Progenitor cell of endocrine pancreas (in vitro differentiated cells): ENCODE measurements around the gene RNF213. TPM values are rescaled to one million over a fixed set of nuclear protein-coding genes. Genes with fewer than 3 reads are reported as not detected.

Experiments
- DNase-seq: peaks from one replicate; pipeline ENCODE4 v3.0.0; 2021; ENCODE audit warnings: low spot score; ENCODE audit not compliant: unreplicated experiment
- H3K27ac Mint-ChIP-seq: 2 replicates; pipeline ENCODE4 v1.8.0; 2021; ENCODE audit warnings: mild to moderate bottlenecking, moderate library complexity, mixed read lengths
- H3K27me3 Mint-ChIP-seq: 2 replicates; pipeline ENCODE4 v1.8.0; 2021; ENCODE audit warnings: mixed read lengths
- H3K36me3 Mint-ChIP-seq: 2 replicates; pipeline ENCODE4 v1.8.0; 2022; ENCODE audit warnings: mixed read lengths; ENCODE audit not compliant: insufficient read depth
- H3K4me1 Mint-ChIP-seq: 2 replicates; pipeline ENCODE4 v1.8.0; 2021; ENCODE audit warnings: low read depth, mixed read lengths
- H3K4me3 Mint-ChIP-seq: 2 replicates; pipeline ENCODE4 v1.8.0; 2021; ENCODE audit warnings: low read depth, mild to moderate bottlenecking, moderate library complexity, mixed read lengths
- H3K9me3 Mint-ChIP-seq: 2 replicates; pipeline ENCODE4 v1.8.0; 2021; ENCODE audit warnings: low read depth, mixed read lengths
- total RNA-seq: library from RNA; stranded (reverse); gene quantifications from 2 replicates; pipeline ENCODE4 v1.2.1, GENCODE V29; 2021
- TF ChIP-seq, protein P1 (sequence below): fragments of 200-600 bp; sonication (generic); IDR thresholded peaks from one replicate; pipeline ENCODE4 v1.5.0; 2021; ENCODE audit warnings: antibody characterized with exemption, mild to moderate bottlenecking; ENCODE audit not compliant: unreplicated experiment

Gene RNF213
- total RNA-seq, 1 donor from 2014 or later, result 57.6 TPM

DNA sequence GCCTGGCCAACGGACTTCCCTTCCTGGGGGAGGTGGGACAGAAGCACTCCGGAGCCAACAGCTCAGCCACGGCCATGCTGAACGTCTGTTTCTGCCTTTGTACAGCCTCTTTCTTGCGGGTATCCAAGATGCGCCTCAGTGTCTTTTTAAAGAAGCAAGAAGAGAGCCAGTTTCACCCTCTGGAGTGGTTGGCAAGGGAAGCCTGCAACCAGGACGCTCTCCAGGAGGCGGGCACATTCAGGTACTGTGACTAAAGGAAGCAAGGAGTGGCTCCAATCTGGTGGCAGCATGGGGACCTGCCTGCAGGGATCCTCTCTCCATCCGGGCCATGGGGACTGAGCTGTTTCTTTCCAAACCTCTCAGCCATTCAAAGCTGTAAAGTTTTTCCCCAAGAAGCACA is 93.7 kb downstream of the RNF213 start:
- H3K36me3 Mint-ChIP-seq, result peaks cover 12% of the 10 kb centered on the region
- H3K4me3 Mint-ChIP-seq, result no peak overlapping the region
- TF ChIP-seq, protein P1, sequence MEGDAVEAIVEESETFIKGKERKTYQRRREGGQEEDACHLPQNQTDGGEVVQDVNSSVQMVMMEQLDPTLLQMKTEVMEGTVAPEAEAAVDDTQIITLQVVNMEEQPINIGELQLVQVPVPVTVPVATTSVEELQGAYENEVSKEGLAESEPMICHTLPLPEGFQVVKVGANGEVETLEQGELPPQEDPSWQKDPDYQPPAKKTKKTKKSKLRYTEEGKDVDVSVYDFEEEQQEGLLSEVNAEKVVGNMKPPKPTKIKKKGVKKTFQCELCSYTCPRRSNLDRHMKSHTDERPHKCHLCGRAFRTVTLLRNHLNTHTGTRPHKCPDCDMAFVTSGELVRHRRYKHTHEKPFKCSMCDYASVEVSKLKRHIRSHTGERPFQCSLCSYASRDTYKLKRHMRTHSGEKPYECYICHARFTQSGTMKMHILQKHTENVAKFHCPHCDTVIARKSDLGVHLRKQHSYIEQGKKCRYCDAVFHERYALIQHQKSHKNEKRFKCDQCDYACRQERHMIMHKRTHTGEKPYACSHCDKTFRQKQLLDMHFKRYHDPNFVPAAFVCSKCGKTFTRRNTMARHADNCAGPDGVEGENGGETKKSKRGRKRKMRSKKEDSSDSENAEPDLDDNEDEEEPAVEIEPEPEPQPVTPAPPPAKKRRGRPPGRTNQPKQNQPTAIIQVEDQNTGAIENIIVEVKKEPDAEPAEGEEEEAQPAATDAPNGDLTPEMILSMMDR, result no peak
- no peaks in the 10 kb centered on the region for H3K9me3 Mint-ChIP-seq
- H3K27me3 Mint-ChIP-seq, result no peaks in the 10 kb centered on the region
- DNase-seq, result no peak
- no peak overlapping the region for H3K27ac Mint-ChIP-seq
- no peaks in the 10 kb centered on the region for H3K4me1 Mint-ChIP-seq

DNA sequence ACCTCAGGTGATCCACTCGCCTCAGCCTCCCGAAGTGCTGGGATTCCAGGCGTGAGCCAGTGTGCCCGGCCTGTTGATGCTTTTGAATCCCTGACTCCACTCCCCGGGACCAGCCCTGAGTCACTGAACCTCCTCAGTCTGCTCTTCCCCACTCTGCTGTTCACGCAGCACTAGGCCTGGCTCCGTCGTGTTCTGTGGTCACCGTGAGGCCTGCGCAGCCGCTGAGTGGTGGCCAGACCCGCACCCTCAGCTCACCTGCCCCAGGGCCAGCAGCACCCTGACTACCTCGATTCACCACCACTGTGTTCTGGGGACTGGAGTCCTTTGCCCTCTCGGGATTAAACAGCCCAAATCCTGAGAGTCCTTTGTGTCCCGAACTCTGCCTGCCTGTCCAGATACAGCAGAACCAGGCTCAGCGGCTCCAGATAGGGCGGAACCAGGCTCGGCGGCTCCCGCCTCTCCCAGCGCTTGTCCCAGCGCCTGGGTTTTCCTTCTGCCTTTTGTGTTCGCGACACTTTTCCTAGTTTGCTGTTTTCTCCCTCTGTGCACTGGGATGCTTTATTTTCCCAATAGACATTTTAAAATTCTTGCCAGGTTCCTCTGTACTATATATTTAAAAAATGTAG is 95.7 kb downstream of the RNF213 start:
- H3K4me1 Mint-ChIP-seq, result no peaks in the 10 kb centered on the region
- H3K9me3 Mint-ChIP-seq, result no peaks in the 10 kb centered on the region
- H3K36me3 Mint-ChIP-seq, result peaks cover 21% of the 10 kb centered on the region
- no peak for DNase-seq
- TF ChIP-seq, protein P1, result no peak
- H3K27ac Mint-ChIP-seq, result no peak overlapping the region
- no peaks in the 10 kb centered on the region for H3K27me3 Mint-ChIP-seq
- H3K4me3 Mint-ChIP-seq, result no peak overlapping the region

DNA sequence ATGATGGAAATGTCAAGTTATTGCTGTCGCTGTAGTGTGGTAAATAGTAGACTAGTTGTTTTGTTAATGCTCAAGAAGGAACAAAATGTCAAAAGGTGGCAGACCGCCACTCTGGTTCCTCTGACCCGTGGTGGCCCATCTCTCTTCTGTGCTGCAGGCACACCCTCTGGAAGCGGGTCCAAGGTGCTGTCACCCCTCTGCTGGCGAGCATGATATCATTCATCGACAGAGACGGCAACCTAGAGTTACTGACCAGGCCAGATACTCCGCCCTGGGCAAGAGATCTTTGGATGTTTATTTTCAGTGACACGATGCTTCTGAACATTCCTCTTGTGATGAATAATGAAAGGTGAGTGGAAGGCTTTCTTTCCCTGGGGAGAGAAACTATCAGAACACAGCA is 97.5 kb downstream of the RNF213 start:
- Mint-ChIP-seq H3K27me3 (no peaks in the 10 kb centered on the region), H3K4me3 (no peak overlapping the region), H3K36me3 (peaks cover 30% of the 10 kb centered on the region), H3K27ac (no peak overlapping the region), H3K9me3 (no peaks in the 10 kb centered on the region), H3K4me1 (no peaks in the 10 kb centered on the region)
- DNase-seq, result no peak
- TF ChIP-seq, protein P1, result no peak

DNA sequence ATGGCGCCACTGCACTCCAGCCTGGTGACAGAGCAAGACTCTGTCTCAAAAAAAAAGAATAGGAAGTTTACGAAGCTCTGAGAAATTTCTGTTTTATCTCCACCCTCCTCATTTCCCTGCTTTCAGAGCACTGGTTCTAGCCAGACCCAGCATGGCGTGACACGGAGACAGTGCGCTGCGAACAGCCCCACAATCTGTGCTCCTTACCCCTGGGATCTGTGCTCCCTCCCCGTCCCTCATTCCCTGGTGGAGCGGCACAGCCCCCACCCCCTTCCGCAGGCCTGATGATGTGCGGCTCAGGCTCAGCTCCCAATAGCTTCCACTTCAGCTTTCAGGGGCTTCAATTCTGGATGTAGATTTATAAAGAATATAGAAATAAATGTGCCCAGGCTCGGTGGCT is 98.2 kb downstream of the RNF213 start:
- no peak for DNase-seq
- Mint-ChIP-seq H3K36me3 (peaks cover 30% of the 10 kb centered on the region), H3K27ac (no peak overlapping the region), H3K9me3 (no peaks in the 10 kb centered on the region), H3K27me3 (no peaks in the 10 kb centered on the region), H3K4me3 (no peak overlapping the region), H3K4me1 (no peaks in the 10 kb centered on the region)
- TF ChIP-seq, protein P1, result no peak

DNA sequence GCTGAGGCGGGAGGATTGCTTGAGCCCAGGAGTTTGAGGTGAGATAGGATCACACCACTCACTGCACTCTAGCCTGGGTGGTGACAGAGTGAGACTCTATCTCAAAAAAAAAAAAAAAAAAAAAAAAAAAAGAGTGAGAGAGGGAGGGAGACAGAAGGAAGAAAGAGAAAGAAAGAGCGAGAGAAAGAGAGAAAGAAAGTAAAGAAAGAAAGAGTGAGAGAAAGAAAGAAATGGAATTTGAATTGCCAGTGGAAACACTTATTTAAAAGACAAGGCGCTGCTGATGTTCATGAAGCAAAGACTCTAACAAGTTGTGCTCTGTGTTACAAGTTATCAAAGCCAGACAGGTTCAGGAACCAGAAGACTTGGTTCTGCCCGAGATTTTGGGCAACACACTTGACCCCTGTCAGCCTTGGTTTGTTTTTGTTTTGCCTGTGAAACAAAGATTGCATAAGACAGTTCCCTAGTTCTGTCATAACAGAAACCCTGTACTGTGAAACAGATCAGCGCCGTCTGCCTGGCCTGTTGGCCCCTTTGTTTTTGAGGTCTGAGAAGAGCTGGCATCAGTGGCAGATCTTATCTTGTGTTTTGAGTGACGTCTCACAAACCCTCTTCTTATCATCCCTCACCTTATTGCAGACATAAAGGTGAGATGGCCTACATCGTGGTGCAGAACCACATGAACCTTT is 98.9 kb downstream of the RNF213 start:
- Mint-ChIP-seq H3K4me3 (no peak overlapping the region), H3K36me3 (peaks cover 30% of the 10 kb centered on the region), H3K9me3 (no peaks in the 10 kb centered on the region), H3K4me1 (no peaks in the 10 kb centered on the region), H3K27me3 (no peaks in the 10 kb centered on the region), H3K27ac (no peak overlapping the region)
- TF ChIP-seq, protein P1, result no peak
- no peak for DNase-seq
